Vagina (tissue), 2 donors: ENCODE measurements around the gene TRMT61A.

ENCODE experiments used
- CTCF ChIP-seq, 3 experiments: fragments of 450-650 bp in 2 of 3; fragments of 200-600 bp in 1 of 3; sonication (generic) in 1 of 3; IDR thresholded peaks; one replicate each; pipeline ENCODE4 v1.5.1; 2017 to 2019; ENCODE audit warnings: antibody characterized with exemption in 3 of 3, mild to moderate bottlenecking in 2 of 3, moderate library complexity in 2 of 3
- POLR2A ChIP-seq, 2 donors: fragments of 450-650 bp; IDR thresholded peaks; one replicate each; pipeline ENCODE4 v1.6.1; 2017; ENCODE audit warnings: antibody characterized with exemption in 2 of 2, mild to moderate bottlenecking in 2 of 2, moderate library complexity in 2 of 2
- POLR2AphosphoS5 ChIP-seq, 2 donors: sonication (generic); formaldehyde crosslinking; IDR thresholded peaks; one replicate each; pipeline ENCODE4 v1.9.0; 2017; ENCODE audit warnings: antibody characterized with exemption in 2 of 2, mild to moderate bottlenecking in 2 of 2, low read depth in 1 of 2; ENCODE audit not compliant: insufficient read depth in 1 of 2

- no peak for TF ChIP-seq CTCF (IDR thresholded peaks at IDR 0.05)
- no peak for TF ChIP-seq POLR2AphosphoS5 (IDR thresholded peaks at IDR 0.05; ENCODE audit: insufficient read depth in 1 of 2, low read depth in 1 of 2)
- TF ChIP-seq POLR2A (IDR thresholded peaks at IDR 0.05), result no peak
These were observed 6.9 kb upstream of the TRMT61A start for GRCh38 chr14:103521951-103522563.
